ENCODE results near the gene RIT2.

The RIT2 gene

DNA sequence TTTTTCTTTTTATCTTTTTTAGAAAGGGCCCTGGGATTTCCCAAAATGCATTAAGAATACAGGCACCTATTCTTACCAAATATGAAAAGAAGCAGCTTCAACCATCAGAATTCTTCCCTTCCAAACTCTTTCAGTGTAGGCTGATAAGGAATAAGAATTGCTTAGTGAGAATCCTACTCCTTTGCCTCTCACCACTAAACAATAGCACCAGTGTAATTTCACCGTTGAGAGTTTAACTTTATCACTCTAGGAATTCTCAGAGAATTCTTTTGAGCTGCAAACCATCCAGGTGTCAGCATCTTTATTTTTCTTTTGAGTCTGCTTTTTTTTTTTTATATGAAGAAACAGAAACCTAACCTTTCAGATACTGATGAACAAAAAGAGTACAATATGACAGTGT lies 194.9 kb downstream of the RIT2 start:
- TF ChIP-seq, protein P1, sequence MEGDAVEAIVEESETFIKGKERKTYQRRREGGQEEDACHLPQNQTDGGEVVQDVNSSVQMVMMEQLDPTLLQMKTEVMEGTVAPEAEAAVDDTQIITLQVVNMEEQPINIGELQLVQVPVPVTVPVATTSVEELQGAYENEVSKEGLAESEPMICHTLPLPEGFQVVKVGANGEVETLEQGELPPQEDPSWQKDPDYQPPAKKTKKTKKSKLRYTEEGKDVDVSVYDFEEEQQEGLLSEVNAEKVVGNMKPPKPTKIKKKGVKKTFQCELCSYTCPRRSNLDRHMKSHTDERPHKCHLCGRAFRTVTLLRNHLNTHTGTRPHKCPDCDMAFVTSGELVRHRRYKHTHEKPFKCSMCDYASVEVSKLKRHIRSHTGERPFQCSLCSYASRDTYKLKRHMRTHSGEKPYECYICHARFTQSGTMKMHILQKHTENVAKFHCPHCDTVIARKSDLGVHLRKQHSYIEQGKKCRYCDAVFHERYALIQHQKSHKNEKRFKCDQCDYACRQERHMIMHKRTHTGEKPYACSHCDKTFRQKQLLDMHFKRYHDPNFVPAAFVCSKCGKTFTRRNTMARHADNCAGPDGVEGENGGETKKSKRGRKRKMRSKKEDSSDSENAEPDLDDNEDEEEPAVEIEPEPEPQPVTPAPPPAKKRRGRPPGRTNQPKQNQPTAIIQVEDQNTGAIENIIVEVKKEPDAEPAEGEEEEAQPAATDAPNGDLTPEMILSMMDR (IDR thresholded peaks at IDR 0.05; ENCODE audit: low read depth, low read length) = no peak
- no peaks in the 10 kb centered on the region for H3K27me3 ChIP-seq
- H3K36me3 ChIP-seq = no peaks in the 10 kb centered on the region

DNA sequence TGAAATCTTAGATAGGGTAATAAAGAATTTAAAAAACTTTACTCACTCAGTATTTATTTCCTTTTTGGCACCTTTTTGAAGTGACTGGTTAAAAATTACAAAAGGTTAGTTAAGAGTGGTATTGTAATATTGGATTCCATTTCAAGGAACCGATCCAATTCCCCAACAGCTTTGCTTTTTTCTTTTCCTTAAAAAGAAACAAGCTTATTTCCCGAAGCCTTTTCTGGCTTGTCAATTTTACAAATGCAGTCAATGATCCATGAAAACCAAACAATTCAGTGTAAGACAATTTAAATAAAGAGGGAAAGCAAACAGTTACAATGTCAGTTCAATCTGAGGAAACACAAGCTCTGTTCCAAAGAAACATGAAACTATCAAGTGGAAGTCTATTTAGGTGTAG lies 200.2 kb downstream of the RIT2 start:
- Histone ChIP-seq H3K9me3 (no peaks in the 10 kb centered on the region), H3K4me3 (ENCODE audit: low read depth, low read length) (no peak overlapping the region), H3K27me3 (no peaks in the 10 kb centered on the region), H3K36me3 (no peaks in the 10 kb centered on the region), H3K4me1 (no peaks in the 10 kb centered on the region)
- TF ChIP-seq, protein P1 (IDR thresholded peaks at IDR 0.05; ENCODE audit: low read depth, low read length) = no peak
- no peak for DNase-seq

More for the DNA sequence above, 194.9 kb downstream of the RIT2 start:
- Histone ChIP-seq H3K9me3 (no peaks in the 10 kb centered on the region), H3K4me1 (no peaks in the 10 kb centered on the region), H3K4me3 (ENCODE audit: low read depth, low read length) (no peak overlapping the region)
- no peak for DNase-seq

DNA sequence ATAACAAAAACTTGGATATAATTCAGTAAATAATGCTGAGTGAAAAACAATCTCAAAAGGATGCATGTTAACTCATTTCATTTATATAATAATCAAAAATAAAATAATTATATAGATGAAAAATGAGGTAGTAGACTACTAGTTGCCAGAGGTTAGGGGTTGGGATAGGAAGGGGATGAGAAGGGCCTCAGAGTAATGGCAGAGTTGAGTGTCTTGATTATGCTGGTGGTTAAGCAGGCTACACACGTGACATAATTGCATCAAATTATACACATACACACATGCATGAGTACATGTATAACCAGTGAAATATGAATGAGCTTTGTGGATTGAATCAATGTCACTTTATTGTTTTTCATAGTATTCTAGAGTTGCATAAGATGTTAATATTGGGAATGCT lies 201.0 kb downstream of the RIT2 start:
- H3K27me3 ChIP-seq = no peaks in the 10 kb centered on the region
- H3K36me3 ChIP-seq = no peaks in the 10 kb centered on the region
- H3K4me1 ChIP-seq = no peaks in the 10 kb centered on the region
- TF ChIP-seq, protein P1 (IDR thresholded peaks at IDR 0.05; ENCODE audit: low read depth, low read length) = no peak
- no peak for DNase-seq
- no peaks in the 10 kb centered on the region for H3K9me3 ChIP-seq
- H3K4me3 ChIP-seq (ENCODE audit: low read depth, low read length) = no peak overlapping the region

DNA sequence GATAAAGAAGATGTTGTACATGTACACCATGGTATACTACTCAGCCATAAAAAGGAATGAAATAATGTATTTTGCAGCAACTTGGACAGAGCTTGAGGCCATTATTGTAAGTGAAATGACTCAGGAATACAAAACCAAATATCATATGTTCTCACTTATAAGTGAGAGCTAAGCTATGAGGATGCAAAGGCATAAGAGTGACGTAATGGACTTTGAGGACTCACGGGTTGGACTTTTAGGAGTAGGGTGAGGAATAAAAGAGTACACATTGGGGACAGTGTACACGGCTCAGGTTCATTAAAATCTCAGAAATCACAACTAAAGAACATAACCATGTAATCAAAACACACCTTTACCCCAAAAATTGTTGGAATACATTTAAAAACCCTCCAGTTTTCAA lies 206.4 kb downstream of the RIT2 start:
- no peaks in the 10 kb centered on the region for H3K9me3 ChIP-seq
- no peaks in the 10 kb centered on the region for H3K27me3 ChIP-seq
- no peaks in the 10 kb centered on the region for H3K4me1 ChIP-seq
- no peak for DNase-seq
- TF ChIP-seq, protein P1 (IDR thresholded peaks at IDR 0.05; ENCODE audit: low read depth, low read length) = no peak
- no peaks in the 10 kb centered on the region for H3K36me3 ChIP-seq
- no peak overlapping the region for H3K4me3 ChIP-seq (ENCODE audit: low read depth, low read length)

DNA sequence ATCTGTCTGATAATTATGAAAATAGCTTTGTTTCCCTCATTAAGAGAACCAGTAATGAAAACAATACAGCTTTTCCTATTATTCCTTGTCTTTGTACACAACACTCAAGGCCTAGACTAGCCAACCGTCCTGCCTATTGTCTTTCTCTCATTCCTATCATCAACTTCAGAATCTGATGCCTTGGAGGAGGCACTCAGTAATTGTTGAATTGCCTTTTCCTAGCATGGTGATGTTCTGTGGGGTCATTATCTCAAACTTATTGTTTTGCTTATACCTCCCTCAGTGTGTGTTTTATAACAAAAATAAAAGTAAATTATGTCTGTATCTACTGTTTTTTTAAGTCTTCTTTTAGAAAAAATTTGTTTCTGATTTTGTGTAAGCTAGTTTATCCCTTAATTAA lies 208.7 kb downstream of the RIT2 start:
- no peaks in the 10 kb centered on the region for H3K27me3 ChIP-seq
- no peaks in the 10 kb centered on the region for H3K36me3 ChIP-seq
- no peak for DNase-seq
- H3K4me3 ChIP-seq (ENCODE audit: low read depth, low read length) = no peak overlapping the region
- TF ChIP-seq, protein P1 (IDR thresholded peaks at IDR 0.05; ENCODE audit: low read depth, low read length) = no peak
- H3K4me1 ChIP-seq = no peaks in the 10 kb centered on the region
- no peaks in the 10 kb centered on the region for H3K9me3 ChIP-seq

DNA sequence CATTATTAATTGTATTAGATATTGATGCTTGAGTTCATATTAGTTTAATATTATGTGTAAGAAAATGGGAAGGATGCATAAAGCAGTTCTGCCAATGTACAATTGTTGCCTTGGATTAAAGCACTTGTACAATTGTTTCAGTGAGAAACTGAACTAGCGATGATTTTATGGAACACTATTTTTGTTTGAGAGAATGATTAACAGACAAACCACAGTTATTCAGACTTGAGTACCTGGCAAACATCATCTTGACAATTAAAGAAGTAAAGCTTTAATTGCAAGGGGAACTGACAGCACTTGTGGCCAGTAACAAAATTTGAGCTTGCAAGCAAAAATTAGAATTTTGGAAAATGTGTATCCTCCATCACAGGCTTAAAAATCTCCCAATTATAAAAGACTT lies 214.3 kb downstream of the RIT2 start:
- no peak for DNase-seq
- Histone ChIP-seq H3K9me3 (no peaks in the 10 kb centered on the region), H3K4me3 (ENCODE audit: low read depth, low read length) (no peak overlapping the region), H3K36me3 (no peaks in the 10 kb centered on the region), H3K27me3 (no peaks in the 10 kb centered on the region), H3K4me1 (no peaks in the 10 kb centered on the region)
- TF ChIP-seq, protein P1 (IDR thresholded peaks at IDR 0.05; ENCODE audit: low read depth, low read length) = no peak
